ENCODE data around the gene BORCS8.

DNA sequence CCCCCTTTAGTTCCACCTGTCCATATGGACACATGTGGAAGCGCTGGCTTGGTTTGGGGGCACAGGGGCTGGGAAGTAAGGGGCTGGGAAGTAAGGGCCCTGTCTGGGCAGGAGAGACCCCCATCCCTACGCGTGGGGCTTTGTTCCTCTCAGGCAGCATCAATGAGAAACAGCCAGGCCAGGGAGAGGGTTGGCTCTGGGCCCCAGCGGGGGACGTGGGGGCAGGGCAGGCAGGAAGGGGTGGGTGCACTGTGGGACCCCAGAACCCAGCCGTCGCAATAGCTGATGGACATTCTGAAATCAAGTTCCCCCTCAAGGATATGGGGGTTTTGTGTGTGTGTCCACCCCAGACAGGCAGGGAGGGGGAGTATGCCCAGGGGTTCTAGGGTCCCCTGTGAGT lies 21.0 kb upstream of the BORCS8 start:
- no peak for TF ChIP-seq EP300 (IDR thresholded peaks at IDR 0.05)
- TF ChIP-seq, protein P1, sequence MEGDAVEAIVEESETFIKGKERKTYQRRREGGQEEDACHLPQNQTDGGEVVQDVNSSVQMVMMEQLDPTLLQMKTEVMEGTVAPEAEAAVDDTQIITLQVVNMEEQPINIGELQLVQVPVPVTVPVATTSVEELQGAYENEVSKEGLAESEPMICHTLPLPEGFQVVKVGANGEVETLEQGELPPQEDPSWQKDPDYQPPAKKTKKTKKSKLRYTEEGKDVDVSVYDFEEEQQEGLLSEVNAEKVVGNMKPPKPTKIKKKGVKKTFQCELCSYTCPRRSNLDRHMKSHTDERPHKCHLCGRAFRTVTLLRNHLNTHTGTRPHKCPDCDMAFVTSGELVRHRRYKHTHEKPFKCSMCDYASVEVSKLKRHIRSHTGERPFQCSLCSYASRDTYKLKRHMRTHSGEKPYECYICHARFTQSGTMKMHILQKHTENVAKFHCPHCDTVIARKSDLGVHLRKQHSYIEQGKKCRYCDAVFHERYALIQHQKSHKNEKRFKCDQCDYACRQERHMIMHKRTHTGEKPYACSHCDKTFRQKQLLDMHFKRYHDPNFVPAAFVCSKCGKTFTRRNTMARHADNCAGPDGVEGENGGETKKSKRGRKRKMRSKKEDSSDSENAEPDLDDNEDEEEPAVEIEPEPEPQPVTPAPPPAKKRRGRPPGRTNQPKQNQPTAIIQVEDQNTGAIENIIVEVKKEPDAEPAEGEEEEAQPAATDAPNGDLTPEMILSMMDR (IDR thresholded peaks at IDR 0.05), result no peak

Measured in A549 (cell line).